Transverse colon (tissue), 4 donors: ENCODE results near the gene FOCAD.

Experiments
- EP300 ChIP-seq: sonication (generic); formaldehyde crosslinking; IDR thresholded peaks from one replicate; pipeline ENCODE4 v1.6.1; 2017; ENCODE audit warnings: antibody characterized with exemption, low read depth
- POLR2A ChIP-seq: fragments of 450-650 bp; IDR thresholded peaks from one replicate; pipeline ENCODE4 v1.6.1; 2016; ENCODE audit warnings: antibody characterized with exemption, mild to moderate bottlenecking, moderate library complexity
- POLR2AphosphoS5 ChIP-seq, 3 donors: sonication (generic); formaldehyde crosslinking; IDR thresholded peaks; one replicate each; pipeline ENCODE4 v1.6.1; 2016; ENCODE audit warnings: antibody characterized with exemption in 3 of 3
- TF ChIP-seq, protein P1 (sequence below), 5 experiments: fragments of 200-600 bp in 3 of 5; fragments of 450-650 bp in 2 of 5; sonication (generic) in 3 of 5; IDR thresholded peaks; 1 replicate in 2 of 5; 2 replicates in 3 of 5; pipeline ENCODE4 v1.5.1; 2016 to 2017; ENCODE audit warnings: antibody characterized with exemption in 5 of 5, inconsistent platforms in 3 of 5, mild to moderate bottlenecking in 2 of 5, moderate library complexity in 1 of 5

DNA sequence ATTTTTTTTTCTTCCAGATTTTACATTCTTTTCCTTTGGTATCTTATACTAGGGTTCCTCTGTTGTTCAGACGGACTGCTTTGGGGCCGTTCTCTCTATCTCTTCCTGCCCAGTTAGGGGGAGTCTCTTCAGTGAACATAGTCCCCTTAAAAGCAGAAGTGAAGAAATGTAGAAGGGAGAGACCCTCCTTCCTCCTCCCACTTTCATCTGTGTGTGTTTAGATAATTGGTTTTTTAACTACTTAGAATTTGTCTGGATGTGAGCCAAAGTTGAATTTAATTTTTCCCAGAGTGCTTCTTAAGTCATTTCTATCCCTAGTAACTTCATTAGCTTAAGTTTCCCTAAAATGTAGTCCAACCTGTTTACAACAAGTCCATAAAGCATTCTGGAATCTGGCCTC is 179.9 kb downstream of the FOCAD start:
- TF ChIP-seq POLR2AphosphoS5 (IDR thresholded peaks at IDR 0.05) (no peak), POLR2A (no peak), EP300 (no peak)
- TF ChIP-seq, protein P1, sequence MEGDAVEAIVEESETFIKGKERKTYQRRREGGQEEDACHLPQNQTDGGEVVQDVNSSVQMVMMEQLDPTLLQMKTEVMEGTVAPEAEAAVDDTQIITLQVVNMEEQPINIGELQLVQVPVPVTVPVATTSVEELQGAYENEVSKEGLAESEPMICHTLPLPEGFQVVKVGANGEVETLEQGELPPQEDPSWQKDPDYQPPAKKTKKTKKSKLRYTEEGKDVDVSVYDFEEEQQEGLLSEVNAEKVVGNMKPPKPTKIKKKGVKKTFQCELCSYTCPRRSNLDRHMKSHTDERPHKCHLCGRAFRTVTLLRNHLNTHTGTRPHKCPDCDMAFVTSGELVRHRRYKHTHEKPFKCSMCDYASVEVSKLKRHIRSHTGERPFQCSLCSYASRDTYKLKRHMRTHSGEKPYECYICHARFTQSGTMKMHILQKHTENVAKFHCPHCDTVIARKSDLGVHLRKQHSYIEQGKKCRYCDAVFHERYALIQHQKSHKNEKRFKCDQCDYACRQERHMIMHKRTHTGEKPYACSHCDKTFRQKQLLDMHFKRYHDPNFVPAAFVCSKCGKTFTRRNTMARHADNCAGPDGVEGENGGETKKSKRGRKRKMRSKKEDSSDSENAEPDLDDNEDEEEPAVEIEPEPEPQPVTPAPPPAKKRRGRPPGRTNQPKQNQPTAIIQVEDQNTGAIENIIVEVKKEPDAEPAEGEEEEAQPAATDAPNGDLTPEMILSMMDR (IDR thresholded peaks at IDR 0.05), result no peak
